ENCODE measurements around the gene CTCFL. TPM values are rescaled to one million over a fixed set of nuclear protein-coding genes. Genes with fewer than 3 reads are reported as not detected.

CTCFL gene
- polyA plus RNA-seq, 1 donor from 2014 or later = not detected

DNA sequence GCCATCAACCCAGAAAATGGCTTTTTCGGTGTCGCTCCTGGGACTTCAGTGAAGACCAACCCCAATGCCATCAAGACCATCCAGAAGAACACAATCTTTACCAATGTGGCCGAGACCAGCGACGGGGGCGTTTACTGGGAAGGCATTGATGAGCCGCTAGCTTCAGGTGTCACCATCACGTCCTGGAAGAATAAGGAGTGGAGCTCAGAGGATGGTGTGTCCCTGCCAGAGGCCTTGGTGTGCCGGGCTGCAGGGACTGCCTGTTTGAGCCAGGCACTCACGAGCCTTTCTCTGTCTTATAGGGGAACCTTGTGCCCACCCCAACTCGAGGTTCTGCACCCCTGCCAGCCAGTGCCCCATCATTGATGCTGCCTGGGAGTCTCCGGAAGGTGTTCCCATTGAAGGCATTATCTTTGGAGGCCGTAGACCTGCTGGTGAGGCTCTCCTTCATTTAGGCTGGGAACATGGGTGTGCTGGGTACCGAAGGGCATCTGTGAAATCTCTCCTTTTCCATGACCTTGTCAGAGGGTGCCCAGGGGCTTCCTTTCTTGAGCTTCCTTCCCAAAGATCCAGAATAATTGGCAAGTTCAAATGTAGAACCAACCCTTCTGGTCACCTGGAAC, 39.4 kb upstream of the CTCFL start:
- H3K4me2 ChIP-seq (ENCODE audit: low read length) = no peak overlapping the region
- H3K4me3 ChIP-seq (ENCODE audit: low read length) = no peak overlapping the region
- H3K9me2 ChIP-seq (ENCODE audit: insufficient read depth, low read length) = no peaks in the 10 kb centered on the region
- no peak overlapping the region for H2AFZ ChIP-seq (ENCODE audit: low read depth, low read length)
- TF ChIP-seq, protein P1, sequence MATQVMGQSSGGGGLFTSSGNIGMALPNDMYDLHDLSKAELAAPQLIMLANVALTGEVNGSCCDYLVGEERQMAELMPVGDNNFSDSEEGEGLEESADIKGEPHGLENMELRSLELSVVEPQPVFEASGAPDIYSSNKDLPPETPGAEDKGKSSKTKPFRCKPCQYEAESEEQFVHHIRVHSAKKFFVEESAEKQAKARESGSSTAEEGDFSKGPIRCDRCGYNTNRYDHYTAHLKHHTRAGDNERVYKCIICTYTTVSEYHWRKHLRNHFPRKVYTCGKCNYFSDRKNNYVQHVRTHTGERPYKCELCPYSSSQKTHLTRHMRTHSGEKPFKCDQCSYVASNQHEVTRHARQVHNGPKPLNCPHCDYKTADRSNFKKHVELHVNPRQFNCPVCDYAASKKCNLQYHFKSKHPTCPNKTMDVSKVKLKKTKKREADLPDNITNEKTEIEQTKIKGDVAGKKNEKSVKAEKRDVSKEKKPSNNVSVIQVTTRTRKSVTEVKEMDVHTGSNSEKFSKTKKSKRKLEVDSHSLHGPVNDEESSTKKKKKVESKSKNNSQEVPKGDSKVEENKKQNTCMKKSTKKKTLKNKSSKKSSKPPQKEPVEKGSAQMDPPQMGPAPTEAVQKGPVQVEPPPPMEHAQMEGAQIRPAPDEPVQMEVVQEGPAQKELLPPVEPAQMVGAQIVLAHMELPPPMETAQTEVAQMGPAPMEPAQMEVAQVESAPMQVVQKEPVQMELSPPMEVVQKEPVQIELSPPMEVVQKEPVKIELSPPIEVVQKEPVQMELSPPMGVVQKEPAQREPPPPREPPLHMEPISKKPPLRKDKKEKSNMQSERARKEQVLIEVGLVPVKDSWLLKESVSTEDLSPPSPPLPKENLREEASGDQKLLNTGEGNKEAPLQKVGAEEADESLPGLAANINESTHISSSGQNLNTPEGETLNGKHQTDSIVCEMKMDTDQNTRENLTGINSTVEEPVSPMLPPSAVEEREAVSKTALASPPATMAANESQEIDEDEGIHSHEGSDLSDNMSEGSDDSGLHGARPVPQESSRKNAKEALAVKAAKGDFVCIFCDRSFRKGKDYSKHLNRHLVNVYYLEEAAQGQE (IDR thresholded peaks at IDR 0.05; ENCODE audit: borderline replicate concordance) = no peak
- no peak for TF ChIP-seq POLR2AphosphoS5 (IDR thresholded peaks at IDR 0.05)
- no peak for TF ChIP-seq SMC3 (conservative IDR thresholded peaks at IDR 0.05; ENCODE audit: poor library complexity)
- no peak for TF ChIP-seq RAD21 (conservative IDR thresholded peaks at IDR 0.05)
- TF ChIP-seq, protein P2, sequence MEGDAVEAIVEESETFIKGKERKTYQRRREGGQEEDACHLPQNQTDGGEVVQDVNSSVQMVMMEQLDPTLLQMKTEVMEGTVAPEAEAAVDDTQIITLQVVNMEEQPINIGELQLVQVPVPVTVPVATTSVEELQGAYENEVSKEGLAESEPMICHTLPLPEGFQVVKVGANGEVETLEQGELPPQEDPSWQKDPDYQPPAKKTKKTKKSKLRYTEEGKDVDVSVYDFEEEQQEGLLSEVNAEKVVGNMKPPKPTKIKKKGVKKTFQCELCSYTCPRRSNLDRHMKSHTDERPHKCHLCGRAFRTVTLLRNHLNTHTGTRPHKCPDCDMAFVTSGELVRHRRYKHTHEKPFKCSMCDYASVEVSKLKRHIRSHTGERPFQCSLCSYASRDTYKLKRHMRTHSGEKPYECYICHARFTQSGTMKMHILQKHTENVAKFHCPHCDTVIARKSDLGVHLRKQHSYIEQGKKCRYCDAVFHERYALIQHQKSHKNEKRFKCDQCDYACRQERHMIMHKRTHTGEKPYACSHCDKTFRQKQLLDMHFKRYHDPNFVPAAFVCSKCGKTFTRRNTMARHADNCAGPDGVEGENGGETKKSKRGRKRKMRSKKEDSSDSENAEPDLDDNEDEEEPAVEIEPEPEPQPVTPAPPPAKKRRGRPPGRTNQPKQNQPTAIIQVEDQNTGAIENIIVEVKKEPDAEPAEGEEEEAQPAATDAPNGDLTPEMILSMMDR (IDR thresholded peaks at IDR 0.05; ENCODE audit: poor library complexity, severe bottlenecking) = no peak
- TF ChIP-seq EZH2 (IDR thresholded peaks at IDR 0.05; ENCODE audit: borderline replicate concordance, insufficient read depth, low read length, poor library complexity, severe bottlenecking) = no peak
- no peak for TF ChIP-seq EP300 (conservative IDR thresholded peaks at IDR 0.05; ENCODE audit: poor library complexity, severe bottlenecking)
- no peak for TF ChIP-seq MXI1 (conservative IDR thresholded peaks at IDR 0.05; ENCODE audit: poor library complexity, severe bottlenecking)
- TF ChIP-seq TAF1 (IDR thresholded peaks at IDR 0.05; ENCODE audit: low read depth) = no peak
- H3K27ac ChIP-seq (ENCODE audit: low read length) = no peak overlapping the region
- no peaks in the 10 kb centered on the region for H3K36me3 ChIP-seq (ENCODE audit: insufficient read depth, low read length)
- H3K9ac ChIP-seq (ENCODE audit: low read length) = no peak overlapping the region
- H3K9me3 ChIP-seq (ENCODE audit: low read length) = no peaks in the 10 kb centered on the region
- H4K20me1 ChIP-seq (ENCODE audit: insufficient read depth) = no peaks in the 10 kb centered on the region
- no peaks in the 10 kb centered on the region for H3K27me3 ChIP-seq (ENCODE audit: insufficient read depth, low read depth, low read length)
- no peaks in the 10 kb centered on the region for H3K79me2 ChIP-seq (replicated peaks; ENCODE audit: insufficient read depth, low read length)
- no peaks in the 10 kb centered on the region for H3F3A ChIP-seq (ENCODE audit: insufficient read depth, low read length, poor library complexity, severe bottlenecking)

DNA sequence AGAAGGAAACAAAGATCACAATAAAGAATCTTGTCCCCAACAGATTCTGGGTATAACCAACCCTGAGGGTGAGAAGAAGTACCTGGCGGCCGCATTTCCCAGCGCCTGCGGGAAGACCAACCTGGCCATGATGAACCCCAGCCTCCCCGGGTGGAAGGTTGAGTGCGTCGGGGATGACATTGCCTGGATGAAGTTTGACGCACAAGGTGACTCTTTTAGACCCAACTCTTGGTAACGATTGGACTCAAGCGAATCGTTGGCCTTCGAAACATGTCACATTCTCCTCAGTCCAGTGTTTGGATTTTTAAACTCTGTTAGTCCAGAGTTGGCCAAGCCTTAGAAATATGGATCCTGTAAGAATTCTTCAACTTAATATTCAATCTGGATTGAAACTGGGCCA, 38.6 kb upstream of the CTCFL start:
- Histone ChIP-seq H3K9me2 (ENCODE audit: insufficient read depth, low read length) (no peaks in the 10 kb centered on the region), H3K27me3 (ENCODE audit: insufficient read depth, low read depth, low read length) (no peaks in the 10 kb centered on the region)
- TF ChIP-seq, protein P1 (IDR thresholded peaks at IDR 0.05; ENCODE audit: borderline replicate concordance) = no peak
- TF ChIP-seq POLR2AphosphoS5 (IDR thresholded peaks at IDR 0.05) (no peak), EP300 (conservative IDR thresholded peaks at IDR 0.05; ENCODE audit: poor library complexity, severe bottlenecking) (no peak), TAF1 (IDR thresholded peaks at IDR 0.05; ENCODE audit: low read depth) (no peak), EZH2 (IDR thresholded peaks at IDR 0.05; ENCODE audit: borderline replicate concordance, insufficient read depth, low read length, poor library complexity, severe bottlenecking) (no peak), MXI1 (conservative IDR thresholded peaks at IDR 0.05; ENCODE audit: poor library complexity, severe bottlenecking) (no peak), RAD21 (conservative IDR thresholded peaks at IDR 0.05) (no peak), SMC3 (conservative IDR thresholded peaks at IDR 0.05; ENCODE audit: poor library complexity) (no peak)
- TF ChIP-seq, protein P2 (IDR thresholded peaks at IDR 0.05; ENCODE audit: poor library complexity, severe bottlenecking) = no peak

More for the DNA sequence above, 38.6 kb upstream of the CTCFL start:
- Histone ChIP-seq H2AFZ (ENCODE audit: low read depth, low read length) (no peak overlapping the region), H3K27ac (ENCODE audit: low read length) (no peak overlapping the region), H3F3A (ENCODE audit: insufficient read depth, low read length, poor library complexity, severe bottlenecking) (no peaks in the 10 kb centered on the region), H3K4me3 (ENCODE audit: low read length) (no peak overlapping the region), H3K4me2 (ENCODE audit: low read length) (no peak overlapping the region), H4K20me1 (ENCODE audit: insufficient read depth) (no peaks in the 10 kb centered on the region), H3K79me2 (replicated peaks; ENCODE audit: insufficient read depth, low read length) (no peaks in the 10 kb centered on the region), H3K9ac (ENCODE audit: low read length) (no peak overlapping the region), H3K9me3 (ENCODE audit: low read length) (no peaks in the 10 kb centered on the region), H3K36me3 (ENCODE audit: insufficient read depth, low read length) (no peaks in the 10 kb centered on the region)

All from neural cell (in vitro differentiated cells).